GM21367 (cell line): ENCODE results near the gene SLC43A1.

Experiments
- ATAC-seq: cut with Tn5 transposase; IDR thresholded peaks from one replicate; pipeline ENCODE4 v1.9.1; 2021; ENCODE audit not compliant: unreplicated experiment

The SLC43A1 gene

DNA sequence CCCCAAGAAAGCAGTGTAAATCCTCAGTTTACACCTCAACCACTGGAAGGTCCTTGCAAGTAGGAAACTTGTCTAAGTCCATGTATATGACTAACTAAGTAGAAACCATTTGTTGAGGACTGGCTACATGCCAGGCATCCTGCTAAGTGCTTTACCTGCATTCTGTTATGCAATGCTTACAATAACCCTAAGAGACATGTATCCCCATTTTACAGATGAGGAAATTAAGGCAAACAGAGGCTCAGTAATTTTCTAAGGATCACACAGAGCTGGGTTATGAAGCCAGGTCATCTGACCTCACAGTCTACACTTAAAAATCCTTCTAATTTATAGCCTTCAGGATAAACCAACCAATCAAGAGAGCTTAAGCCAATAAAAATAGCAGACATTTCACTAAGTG, 13.5 kb upstream of the SLC43A1 start:
- no peak for ATAC-seq

DNA sequence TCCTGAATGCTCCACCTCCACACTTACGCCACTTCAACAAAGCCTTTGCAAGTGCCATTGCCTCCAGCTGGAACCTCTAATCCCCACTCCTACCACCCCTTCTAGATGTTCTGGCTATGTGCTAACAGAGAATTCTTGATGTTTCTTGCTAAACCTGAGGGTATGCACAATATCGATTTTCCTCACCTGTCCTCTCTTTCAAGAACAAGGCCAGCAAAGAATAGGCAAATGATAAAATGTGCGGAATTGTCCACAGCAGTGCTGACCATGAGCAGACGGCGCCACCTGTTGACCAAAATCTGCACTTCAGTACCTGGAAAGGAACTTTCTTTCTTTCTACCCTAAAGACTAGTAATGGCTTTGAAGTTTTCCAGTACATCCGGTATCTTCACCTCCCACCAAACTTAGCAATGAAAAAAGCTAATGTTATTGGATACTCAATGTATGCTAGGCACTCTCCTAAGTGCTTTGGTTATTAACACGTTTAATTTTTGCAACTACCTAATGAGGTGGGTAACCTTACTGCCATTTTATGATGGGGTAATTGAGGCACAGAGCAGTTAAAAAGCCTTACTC, 11.6 kb upstream of the SLC43A1 start:
- ATAC-seq, result no peak

DNA sequence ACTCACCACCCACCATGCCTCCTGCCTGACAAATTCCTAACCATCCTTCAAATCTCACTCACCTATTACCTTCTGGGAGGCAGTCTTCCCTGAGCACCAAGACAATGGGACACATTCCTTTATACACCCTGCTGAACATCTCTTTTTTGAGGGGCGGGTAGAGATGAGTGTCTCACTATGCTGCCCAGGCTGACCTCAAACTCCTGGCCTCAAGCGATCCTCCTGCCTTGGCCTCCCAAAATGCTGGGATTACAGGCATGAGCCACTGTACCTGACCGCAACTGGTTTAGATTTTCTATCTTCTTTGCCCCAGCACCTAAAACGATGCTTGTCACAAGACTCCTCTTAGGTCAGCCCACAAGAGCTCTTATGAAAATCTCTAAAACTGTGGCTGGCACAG, 7.9 kb upstream of the SLC43A1 start:
- ATAC-seq, result no peak

DNA sequence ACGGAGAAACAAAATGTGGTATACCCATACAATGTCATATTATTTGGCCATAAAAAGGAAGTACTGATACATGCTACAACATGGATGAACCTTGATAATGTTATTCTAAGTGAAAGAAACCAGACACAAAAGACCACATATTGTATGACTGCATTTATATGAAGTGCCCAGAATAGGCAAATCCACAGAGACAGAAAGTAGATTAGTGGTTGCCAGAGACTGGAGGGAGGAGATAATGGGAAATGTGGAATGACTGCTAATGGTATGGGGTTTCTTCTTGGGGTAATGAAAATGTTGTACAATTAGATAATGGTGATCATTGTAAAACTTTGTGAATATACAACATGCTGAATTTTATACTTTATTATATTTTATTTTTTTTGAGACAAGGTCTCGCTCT, 5.6 kb upstream of the SLC43A1 start:
- ATAC-seq, result no peak

DNA sequence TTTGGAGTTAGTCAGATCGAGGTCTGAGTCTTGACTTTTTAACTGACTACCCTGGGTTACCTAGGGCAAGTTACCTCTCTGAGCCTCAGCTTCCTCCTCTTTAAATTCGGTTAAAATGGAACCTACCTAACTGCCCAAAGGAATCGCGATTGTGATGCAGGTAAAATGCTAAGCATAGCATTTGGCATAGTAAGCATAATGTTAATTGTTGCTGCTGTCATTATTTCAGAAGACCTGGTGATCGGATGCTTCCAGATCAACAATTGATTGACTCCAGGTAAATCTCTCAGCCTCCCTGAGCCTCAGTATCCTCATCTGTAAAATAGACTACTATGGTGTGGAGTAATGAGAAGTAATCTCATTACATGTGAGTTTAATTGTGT, 550 bp upstream of the SLC43A1 start:
- no peak for ATAC-seq

DNA sequence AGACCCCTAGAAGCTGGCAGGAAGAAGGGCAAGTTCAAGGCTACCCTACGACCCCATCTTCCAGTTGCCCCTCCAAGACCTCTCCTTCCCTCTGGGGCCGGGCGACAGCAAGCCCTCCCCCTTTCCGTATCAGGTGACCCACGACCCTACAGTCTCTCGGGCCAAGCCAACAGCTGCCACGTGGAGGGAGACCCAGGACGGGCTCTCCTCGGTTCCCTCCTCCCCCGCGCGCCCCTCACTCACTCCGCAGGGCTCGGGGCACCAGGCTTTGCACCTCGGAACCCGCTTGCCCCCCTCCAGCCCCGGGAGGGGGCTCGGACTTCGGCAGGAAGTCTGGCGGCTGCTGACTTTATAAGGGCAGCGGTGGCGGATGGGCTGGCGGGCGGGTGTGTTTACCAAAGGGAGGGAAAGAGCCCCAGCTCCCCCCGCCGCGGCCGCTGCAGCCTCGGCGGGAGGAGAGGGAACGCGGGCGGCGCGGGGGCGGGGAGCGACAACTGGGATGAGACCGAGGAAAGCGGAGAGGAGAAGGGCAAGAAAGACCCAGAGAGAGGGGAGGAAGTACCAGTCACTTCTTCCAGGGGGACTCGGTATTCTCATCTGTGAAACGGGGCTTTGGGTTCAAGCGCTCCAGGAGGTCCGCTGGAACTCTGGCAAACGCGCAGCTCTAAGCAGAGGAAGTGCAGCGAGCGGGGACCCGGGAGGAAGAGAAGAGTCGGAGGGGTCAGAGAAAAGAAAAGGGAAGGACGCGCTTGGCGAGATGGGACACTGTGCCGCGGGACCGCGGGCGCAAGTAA, 767 bp downstream of the SLC43A1 start:
- peak; percentile 1 for ATAC-seq

DNA sequence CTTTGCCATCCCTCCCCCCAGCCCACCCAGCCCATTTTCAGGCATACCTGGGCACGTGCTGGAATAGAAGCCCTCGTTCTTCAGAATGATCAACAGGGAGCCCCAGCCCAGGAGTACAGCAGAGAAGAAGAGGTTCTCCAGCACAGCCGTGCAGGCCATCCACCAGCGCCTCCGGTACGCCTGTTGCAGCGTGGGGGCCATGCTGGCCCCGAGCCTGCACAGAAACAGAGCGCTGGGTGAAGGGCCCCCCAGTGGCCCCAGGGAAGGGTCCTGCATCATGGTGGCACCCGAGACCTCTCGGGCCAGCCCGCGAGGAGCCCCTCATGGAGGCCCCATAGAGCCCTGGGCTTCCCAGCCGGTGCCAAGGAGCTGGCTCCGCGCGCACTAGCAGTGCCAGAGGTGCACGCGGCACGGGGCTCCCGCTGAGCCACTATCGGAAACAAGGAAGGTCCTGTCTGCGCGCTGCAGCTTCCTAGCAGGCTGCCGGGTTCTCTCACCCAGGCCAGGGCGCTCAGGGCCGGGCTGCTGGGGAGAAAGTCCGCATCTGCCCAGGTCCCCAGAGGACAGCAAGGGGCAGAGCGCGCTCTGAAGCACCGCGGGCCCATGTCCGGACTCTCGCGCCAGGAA, 1.5 kb downstream of the SLC43A1 start:
- no peak for ATAC-seq

DNA sequence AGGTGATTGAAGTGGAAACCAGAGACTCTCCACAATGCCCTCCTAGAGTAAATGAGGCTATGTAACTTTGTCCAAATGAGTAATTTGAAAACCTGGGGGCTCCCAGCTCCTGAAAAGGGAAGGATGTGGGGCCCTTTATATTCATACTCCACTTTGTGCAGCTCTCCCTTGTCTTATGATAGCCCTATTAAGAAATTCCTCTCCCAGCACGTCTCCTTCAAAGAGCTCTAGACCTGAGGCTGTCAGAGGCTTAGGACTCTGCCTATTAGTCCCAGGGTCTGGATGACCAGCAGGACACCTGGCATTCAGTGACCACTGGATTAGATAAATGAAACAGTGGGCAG, 2.1 kb downstream of the SLC43A1 start:
- no peak for ATAC-seq

DNA sequence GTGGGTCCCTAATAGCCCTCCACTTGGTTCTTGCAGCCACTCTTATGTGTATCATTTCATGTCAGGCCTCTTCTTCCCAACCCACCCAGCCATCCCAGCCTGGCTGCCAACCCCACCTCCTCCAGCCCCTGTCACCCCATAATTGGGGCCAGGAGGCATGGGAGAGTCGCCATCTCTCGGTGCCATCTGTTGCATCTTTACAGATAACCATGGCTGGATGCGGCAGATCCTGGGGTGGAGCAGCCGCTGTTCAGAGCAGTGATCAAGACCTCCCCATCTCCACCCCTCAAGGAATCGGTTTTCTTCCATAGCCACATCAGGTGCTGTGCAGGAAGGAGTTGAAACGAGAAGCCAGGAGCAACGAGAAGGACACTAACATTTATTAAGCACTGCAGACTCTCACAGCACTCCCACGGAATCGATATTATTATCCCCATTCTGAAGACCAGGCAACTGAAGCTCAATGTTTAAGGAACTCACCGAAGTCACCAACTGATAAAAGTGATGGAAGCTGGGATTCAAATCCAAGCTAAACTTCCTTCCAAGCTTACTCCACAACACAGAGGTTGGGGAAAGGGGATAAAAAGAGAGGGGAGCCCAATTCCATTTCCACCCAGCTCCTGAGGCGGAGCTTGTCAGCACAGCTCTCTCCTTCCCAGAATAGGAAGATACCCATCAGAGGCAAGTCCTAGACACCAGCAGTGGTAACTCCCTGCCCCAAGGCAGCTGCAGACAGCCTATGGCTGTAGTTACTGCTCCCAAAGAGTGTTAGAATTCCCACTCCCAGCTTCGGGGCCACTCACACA, 2.7 kb downstream of the SLC43A1 start:
- no peak for ATAC-seq

DNA sequence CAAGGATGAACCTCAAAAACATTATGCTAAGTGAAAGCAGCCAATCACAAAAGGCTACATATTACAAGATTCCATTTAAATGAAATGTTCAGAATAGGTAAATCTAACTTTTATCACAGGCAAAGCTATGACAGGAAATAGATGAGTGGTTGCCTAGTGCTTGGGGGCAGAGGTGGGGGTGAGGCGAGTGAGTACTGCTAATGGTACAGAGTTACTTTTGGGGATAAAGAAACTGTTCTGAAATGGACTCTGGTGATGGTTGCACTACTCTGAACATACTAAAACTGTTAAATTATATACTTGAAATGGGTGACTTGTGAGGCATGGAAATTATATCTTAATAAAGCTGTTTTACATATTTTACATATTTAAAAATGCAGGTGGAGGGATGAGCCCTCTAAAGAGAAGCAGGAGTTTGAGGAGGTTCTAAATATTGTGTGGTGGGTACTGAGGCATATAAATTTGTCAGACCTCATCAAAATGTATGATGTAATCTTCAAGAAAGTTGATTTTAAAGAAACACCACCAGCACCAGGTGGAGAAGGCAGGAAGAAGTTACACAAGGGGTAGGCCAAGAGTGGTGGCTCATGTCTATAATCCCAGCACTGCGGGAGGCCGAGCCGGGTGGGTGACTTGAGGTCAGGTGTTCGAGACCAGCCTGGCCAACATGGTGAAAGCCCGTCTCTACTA, 3.6 kb downstream of the SLC43A1 start:
- no peak for ATAC-seq

DNA sequence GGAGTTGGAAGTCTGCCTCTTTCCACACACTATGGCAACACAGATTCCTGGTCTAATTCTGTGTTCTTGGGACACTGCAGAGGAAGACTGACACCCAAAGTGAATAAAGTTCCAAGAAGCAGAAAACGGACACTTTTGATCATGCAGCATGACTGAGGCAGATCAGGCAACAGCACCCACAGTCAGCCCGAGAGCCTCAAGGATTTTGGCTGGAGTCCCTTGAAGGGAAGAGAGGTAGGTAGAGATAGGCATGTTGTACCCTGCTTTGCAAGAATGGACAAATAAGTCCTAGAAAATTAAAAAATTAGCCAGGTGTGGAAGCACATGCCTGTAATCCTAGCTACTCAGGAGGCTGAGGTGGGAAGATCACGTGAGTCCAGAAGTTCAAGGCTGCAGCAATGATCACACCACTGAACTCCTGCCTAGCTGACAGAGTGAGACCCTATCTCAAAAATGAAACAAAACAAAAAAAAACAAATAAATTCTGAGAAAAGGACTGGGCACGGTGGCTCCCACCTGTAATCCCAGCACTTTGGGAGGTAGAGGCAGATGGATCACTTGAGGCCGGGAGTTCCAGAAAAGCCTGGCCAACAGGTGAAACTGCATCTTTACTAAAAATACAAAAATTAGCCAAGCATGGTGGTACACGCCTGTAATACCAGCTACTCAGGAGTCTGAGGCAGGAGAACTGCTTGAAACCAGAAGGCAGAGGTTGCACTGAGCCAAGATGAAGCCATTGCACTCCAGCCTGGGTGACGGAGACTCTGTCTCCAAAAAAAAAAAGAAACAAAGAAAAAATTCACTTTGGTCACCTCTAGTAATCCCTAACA, 6.9 kb downstream of the SLC43A1 start:
- no peak for ATAC-seq

DNA sequence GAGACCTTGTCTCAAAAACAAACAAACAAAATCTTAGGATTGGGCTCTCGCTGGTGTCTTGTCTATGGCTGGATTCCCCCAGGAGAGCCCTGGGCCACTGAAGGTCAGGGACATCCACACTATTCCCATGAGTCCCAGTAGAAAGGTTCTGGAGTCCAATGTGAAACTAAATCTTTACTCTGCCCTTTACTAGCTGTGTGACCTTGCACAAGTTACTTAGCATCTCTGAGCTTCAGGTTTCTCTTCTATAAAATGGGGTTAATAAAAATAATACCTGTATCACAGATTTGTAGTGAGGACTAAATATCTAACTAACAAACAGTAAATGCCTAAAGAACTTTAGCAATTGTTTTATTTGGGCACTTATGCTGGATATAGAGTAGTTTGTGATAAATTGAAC, 9.0 kb downstream of the SLC43A1 start:
- no peak for ATAC-seq

DNA sequence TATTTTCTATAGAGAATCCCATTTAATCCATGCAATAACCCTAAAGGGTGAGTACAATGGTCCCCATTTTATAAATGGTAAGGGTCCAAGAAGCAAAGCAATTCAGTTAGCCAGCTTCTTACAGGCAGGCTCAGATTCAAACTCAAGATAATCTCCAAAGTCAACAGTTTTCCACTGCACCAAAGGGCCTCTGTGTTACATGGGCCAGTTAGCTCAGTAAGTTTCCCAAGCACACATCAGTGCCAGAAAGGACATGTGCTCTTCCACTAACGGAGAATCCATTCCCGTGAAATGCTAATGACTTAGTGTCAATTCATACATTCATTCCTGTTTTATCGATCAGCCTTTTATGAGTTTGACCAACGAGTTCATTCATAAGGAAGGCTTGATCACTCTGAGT, 11.0 kb downstream of the SLC43A1 start:
- no peak for ATAC-seq

DNA sequence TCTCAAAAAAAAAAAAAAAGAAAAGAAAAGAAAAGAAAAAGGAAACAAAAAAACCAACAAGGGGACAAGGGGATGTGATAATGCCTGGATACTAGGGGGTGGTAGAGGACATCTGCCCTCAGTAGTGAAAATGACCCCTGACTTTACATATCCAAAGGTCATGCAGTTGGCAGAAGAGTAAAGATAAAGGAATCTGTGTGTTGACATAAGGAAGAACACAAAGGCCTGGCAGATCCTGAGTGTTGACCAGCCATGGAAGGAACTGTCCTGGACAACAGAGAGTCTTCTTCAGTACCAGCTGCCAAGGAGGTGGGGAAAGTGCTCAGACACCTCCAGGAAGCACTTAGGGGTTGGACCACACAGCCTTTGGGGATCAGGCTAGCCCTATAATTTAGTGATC, 12.6 kb downstream of the SLC43A1 start:
- ATAC-seq, result no peak

DNA sequence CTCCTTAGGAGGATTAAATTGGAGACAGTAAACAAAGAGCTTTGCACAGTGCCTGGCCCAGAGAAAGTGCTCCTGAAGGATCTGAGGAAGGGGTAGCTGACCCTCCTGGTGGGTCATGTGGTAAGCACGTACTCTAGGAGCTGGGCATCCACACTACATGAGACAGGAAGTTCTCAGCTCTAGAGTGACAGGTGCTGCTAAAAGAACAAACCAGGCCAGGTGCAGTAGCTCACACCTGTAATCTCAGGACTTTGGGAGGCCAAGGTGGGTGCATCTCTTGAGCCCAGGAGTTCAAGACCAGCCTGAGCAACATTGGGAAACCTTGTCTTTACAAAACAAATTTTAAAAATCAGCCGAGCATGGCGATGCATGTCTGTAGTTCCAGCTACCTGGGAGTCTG, 13.1 kb downstream of the SLC43A1 start:
- ATAC-seq, result no peak

DNA sequence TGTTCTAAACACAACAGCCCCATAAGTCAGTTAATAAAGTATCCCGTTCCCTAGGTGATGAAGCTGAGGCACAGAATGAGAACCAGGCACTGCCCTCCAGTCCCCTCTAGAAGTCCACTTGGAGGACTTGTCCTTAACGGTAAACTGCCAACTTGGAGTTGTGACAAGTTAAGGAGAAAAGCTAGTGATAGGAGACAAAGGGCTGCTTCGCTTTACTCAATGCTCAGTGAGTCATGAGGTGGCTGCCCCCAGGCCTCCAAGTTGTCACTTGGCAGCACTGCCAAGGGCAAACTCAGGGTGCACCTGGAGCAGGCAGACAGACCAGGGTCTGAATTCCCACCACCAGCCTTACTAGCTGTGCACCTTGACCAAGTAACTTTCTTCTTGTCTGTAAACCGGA, 13.5 kb downstream of the SLC43A1 start:
- no peak for ATAC-seq

DNA sequence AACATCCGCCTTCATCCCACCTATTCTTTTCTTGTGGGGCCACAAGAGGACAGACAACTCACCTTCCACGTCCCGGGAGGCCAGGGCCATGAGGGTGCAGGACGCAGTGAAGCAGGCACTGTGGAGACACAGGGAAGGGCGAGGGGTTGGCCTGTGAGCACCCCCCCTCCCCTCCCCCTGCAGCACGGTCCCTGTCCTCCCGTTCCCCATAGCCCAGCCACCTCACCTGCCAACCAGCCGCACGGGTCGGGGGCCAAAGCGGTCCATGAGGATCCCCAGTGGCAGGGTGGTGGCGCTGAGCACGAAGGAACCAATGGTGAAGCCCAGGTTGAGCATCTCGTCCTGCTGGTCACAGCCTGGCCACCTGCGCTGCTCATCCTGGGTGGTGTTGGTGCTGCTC, 14.6 kb downstream of the SLC43A1 start:
- no peak for ATAC-seq

DNA sequence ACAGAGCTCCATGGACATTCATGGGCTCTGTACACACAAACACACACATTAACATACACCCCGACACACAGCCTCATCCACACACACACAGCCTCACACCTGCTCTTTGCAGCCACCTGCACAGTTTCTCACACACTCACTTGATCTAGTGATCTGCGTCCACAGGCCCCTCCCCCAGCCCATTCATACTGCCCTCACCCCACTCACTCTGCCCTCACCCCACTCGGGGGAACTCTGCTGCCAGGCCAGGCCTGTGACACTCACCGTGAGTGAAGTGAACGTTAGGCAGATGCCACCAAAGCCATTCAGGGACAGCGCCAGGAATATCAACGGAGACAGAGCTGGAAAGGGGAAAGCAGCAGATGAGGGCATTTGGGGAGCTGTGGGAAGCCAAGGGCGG, 15.0 kb downstream of the SLC43A1 start:
- no peak for ATAC-seq

DNA sequence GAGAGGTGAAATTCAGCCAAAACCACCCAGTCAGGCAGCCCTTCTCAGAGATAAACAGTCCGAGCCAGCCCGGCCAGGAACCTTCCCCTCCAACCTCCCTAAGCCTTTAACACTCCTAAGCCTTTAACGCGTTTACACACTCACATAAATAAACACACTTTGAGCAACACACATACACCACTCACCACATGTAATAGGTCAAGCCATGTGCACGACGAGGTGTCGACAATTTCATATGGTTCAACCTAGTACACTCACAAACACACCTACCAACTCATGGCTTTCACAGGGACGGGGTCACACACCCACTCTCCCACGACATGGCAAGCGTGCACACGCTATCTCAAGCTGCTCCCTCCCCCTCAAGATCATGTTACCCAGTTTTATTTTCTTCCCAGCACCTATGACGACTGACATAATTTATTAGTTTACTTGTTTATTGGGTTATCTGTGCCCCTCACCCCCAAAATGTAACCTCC, 15.5 kb downstream of the SLC43A1 start:
- no peak for ATAC-seq

DNA sequence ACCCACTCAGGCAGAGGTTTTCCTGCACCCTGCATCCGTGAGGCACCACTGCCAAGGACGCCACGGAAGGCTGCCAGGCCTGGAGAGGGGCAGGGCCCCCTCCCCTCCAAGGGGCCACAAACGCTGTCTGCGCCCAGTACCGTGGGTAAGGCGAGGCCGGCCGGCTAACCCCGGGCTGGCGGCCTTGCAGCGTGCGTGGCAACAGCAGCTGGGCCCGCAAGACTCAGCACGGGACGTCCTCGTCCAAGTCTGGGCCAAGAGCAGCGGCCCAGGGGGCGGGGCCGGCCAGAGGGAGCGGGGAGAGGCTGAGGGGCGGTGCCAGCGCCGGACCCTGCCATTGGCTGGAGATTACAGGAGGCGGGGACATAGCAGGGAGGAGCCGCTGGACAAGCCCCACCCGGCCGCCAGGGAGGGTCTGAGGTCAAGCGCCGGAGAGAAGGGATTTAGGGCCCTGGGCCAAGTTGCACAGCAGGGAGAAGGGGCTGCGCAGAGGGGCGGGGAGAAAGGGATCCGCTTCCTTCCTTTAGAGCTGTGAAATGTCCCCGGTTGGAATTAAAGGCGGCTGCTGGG, 16.0 kb downstream of the SLC43A1 start:
- peak; percentile 97 for ATAC-seq
